GM12864 (cell line): ENCODE results near the gene DPF1.

Source experiments
- DNase-seq: peaks from one replicate; pipeline ENCODE4 v3.0.0-alpha.2; 2011; ENCODE audit warnings: low read depth
- H3K4me3 ChIP-seq: 2 replicates; pipeline ENCODE4 v1.5.1; 2011; ENCODE audit warnings: mild to moderate bottlenecking, low read depth, low read length, control low read depth
- TF ChIP-seq, protein P1 (sequence below): IDR thresholded peaks from 2 replicates; pipeline ENCODE4 v1.5.1; 2011; ENCODE audit warnings: low read depth, mild to moderate bottlenecking, moderate library complexity, low read length, control low read depth, inconsistent platforms; ENCODE audit errors: missing control alignments

Gene DPF1

DNA sequence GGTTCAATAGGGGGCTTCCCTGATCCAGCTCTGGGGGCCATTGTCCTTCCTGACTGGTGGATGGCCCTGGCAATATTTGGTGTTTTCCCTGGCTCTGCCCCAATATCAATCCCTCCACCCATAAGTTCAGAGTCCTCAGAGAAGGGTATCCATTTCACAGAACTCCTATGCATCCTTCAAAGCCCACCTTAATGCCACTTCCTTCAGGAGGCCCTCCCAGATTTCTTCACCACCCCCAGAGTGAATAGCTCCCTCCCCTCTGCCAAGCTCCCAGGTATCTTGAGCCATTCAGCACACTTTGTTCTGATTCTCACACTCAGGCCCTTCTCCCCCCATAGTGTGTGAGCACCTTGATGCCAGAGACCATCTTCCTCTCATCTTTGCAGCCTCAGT lies 26.4 kb upstream of the DPF1 start:
- TF ChIP-seq, protein P1, sequence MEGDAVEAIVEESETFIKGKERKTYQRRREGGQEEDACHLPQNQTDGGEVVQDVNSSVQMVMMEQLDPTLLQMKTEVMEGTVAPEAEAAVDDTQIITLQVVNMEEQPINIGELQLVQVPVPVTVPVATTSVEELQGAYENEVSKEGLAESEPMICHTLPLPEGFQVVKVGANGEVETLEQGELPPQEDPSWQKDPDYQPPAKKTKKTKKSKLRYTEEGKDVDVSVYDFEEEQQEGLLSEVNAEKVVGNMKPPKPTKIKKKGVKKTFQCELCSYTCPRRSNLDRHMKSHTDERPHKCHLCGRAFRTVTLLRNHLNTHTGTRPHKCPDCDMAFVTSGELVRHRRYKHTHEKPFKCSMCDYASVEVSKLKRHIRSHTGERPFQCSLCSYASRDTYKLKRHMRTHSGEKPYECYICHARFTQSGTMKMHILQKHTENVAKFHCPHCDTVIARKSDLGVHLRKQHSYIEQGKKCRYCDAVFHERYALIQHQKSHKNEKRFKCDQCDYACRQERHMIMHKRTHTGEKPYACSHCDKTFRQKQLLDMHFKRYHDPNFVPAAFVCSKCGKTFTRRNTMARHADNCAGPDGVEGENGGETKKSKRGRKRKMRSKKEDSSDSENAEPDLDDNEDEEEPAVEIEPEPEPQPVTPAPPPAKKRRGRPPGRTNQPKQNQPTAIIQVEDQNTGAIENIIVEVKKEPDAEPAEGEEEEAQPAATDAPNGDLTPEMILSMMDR, result no peak
- DNase-seq, result no peak
- H3K4me3 ChIP-seq, result no peak overlapping the region

DNA sequence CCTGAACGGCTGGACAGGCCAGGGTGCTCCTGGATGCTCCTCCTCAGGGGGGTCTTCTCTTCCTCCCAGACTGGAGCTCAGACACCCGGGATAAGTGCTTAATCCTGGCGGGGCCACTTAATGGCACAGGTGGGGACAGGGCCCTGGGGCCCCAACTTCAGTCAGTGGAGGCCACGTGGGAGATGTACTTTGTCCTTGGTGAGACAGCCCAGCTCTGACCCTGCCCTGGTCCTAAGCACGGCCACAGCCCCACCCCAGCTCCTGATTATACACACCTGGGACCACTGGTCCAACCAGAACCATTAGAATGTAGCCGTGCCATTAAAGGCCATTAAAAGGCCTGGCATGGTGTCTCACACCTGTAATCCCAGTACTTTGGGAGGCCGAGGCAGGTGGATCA lies 24.4 kb upstream of the DPF1 start:
- TF ChIP-seq, protein P1, result no peak
- no peak overlapping the region for H3K4me3 ChIP-seq
- DNase-seq, result no peak

DNA sequence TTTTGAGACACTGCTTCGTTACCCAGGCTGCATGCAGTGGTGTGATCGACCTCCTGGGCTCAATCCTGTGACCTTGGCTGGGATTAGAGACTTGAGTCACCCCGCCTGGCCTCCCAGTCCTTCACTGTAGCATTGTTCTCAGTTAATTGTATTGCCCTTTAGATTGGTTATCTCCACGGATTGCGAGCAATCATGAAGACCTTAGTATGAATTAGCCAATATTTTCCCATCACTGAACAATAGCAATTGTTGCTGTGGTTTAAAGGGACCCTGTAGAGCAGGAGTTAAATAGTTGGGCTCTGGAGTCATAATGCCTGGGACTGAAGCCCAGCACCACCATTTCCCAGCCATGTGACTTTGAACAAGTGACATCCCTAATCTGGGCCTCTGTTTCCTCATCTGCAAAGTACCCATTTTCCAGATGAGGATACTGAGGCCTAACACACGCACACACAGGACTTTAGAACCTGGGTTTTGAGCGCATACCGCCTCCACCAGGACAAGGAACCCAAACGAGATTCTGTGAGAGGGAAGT lies 23.8 kb upstream of the DPF1 start:
- TF ChIP-seq, protein P1, result no peak
- H3K4me3 ChIP-seq, result no peak overlapping the region
- no peak for DNase-seq

DNA sequence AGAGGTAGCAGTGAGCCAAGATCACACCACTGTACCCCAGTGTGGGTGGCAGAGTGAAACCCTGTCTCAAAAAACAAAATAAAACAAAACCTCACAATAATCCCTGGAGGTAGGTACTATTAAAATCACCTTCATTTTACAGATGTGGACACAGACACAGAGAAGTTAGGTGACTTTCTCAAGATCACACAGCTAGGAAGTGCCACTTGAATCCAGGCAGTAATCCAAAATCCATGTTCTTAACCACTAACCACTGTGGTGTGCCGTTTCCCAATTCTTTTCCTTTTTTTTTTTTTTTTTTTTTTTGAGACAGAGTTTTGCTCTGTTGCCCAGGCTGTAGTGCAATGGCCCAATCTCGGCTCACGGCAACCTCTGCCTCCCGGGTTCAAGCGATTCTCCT lies 23.1 kb upstream of the DPF1 start:
- DNase-seq, result no peak
- no peak overlapping the region for H3K4me3 ChIP-seq
- TF ChIP-seq, protein P1, result no peak

DNA sequence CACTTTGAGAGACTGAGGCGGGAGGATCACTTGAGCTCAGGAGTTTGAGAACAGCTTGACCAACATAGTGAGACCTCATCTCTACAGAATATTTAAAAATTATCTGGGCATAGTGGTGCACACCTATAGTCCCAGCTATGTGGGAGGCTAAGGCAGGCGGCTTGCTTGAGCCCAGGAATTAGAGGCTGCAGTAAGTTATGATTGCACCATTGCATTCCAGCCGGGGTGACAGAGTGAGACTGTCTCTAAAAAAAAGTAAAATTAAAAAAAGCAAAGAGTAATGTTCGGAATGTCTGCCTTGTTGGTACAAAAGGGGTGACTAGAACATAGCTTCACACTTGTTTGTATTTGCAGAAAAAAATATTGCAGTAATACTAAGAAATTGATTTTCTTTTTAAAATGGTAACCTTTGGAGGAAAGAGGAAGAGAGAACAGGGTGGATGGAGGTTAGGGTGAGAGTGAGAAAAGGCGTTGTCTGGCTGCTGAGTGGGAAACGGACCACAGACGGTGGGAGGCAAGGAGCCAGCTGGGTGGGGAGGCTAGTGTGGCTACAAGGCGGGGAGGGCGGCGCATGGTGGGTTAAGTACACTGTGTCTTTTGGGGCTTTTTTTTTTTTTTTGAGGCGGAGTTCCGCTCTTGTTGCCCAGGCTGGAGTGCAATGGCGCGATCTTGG lies 21.9 kb upstream of the DPF1 start:
- DNase-seq, result no peak
- no peak overlapping the region for H3K4me3 ChIP-seq
- TF ChIP-seq, protein P1, result no peak

DNA sequence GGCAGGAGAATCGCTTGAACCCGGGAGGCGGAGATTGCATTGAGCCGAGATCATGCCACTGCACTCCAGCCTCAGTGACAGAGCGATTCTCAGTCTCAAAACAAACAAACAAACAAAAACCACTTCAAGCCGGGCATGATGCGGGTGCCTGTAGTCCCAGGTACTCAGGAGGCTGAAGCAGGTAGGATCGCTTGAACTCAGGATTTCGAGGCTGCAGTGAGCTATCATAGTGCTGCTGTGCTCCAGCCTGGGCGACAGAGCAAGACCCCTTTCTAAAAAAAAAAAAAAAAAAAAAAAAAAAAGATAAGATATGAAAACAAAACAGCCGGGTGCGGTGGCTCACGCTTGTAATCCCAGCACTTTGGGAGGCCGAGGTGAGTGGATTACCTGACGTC lies 19.3 kb upstream of the DPF1 start:
- DNase-seq, result no peak
- H3K4me3 ChIP-seq, result peak overlapping the region; percentile 42; the same call in 1 of the 2 replicates
- TF ChIP-seq, protein P1, result no peak

DNA sequence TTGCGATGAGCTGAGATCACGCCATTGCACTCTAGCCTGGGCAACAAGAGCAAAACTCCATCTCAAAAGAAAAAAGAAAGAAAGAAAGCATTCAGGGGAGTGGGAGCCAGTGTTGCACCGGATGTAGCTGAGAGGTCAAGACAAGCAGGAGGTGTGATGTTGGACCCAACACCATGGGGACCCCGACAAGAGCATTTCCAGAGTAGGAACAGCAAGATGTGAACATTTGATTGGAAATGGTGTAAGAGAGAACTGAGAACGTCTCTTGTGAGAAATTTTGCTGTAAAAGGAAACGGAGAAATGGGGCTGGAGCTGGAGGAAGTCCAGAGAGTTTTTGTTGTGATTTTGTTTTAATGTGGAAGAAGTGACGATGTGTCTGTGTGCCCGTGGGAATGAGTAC lies 15.8 kb upstream of the DPF1 start:
- DNase-seq, result no peak
- TF ChIP-seq, protein P1, result no peak

More for the DNA sequence above, 15.8 kb upstream of the DPF1 start:
- no peak overlapping the region for H3K4me3 ChIP-seq
